Measurements from ENCODE around the gene EEF2K.

The EEF2K gene

GRCh38 chr16:22265351-22265750, 59.3 kb downstream of the EEF2K start:
- Mint-ChIP-seq H3K27me3 (no peaks in the 10 kb centered on the region), H3K4me3 (no peak overlapping the region), H3K4me1 (ENCODE audit: low read depth) (no peaks in the 10 kb centered on the region), H3K9me3 (no peaks in the 10 kb centered on the region), H3K27ac (no peak overlapping the region), H3K36me3 (ENCODE audit: low read depth) (peaks cover 100% of the 10 kb centered on the region)
- intact Hi-C loops (cut with micrococcal nuclease), result no loop called here

GRCh38 chr16:22266546-22266945, 60.5 kb downstream of the EEF2K start:
- Mint-ChIP-seq H3K36me3 (ENCODE audit: low read depth) (peaks cover 100% of the 10 kb centered on the region), H3K4me1 (ENCODE audit: low read depth) (no peaks in the 10 kb centered on the region), H3K27me3 (no peaks in the 10 kb centered on the region), H3K4me3 (no peak overlapping the region), H3K9me3 (no peaks in the 10 kb centered on the region), H3K27ac (no peak overlapping the region)
- intact Hi-C loops (cut with micrococcal nuclease), result no loop called here

GRCh38 chr16:22267764-22268163, 61.7 kb downstream of the EEF2K start:
- H3K27ac Mint-ChIP-seq, result no peak overlapping the region
- no peaks in the 10 kb centered on the region for H3K4me1 Mint-ChIP-seq (ENCODE audit: low read depth)
- peaks cover 100% of the 10 kb centered on the region for H3K36me3 Mint-ChIP-seq (ENCODE audit: low read depth)

GRCh38 chr16:22270525-22270924, 64.4 kb downstream of the EEF2K start:
- peaks cover 100% of the 10 kb centered on the region for H3K36me3 Mint-ChIP-seq (ENCODE audit: low read depth)
- no peaks in the 10 kb centered on the region for H3K9me3 Mint-ChIP-seq
- intact Hi-C loops (cut with micrococcal nuclease), result loop anchor here (10.0 kb wide), 1 partner anchor 296 kb away; no protein-coding TSS in a partner anchor
- no peaks in the 10 kb centered on the region for H3K27me3 Mint-ChIP-seq
- H3K27ac Mint-ChIP-seq, result no peak overlapping the region
- no peak overlapping the region for H3K4me3 Mint-ChIP-seq
- no peaks in the 10 kb centered on the region for H3K4me1 Mint-ChIP-seq (ENCODE audit: low read depth)

More at GRCh38 chr16:22267764-22268163, 61.7 kb downstream of the EEF2K start:
- Mint-ChIP-seq H3K4me3 (no peak overlapping the region), H3K27me3 (no peaks in the 10 kb centered on the region), H3K9me3 (no peaks in the 10 kb centered on the region)
- intact Hi-C loops (cut with micrococcal nuclease), result no loop called here

GRCh38 chr16:22272870-22273650, 67.0 kb downstream of the EEF2K start:
- H3K9me3 Mint-ChIP-seq, result no peaks in the 10 kb centered on the region
- H3K4me3 Mint-ChIP-seq, result no peak overlapping the region
- intact Hi-C loops (cut with micrococcal nuclease), result loop anchor here (10.0 kb wide), 1 partner anchor 298 kb away; no protein-coding TSS in a partner anchor
- peaks cover 97% of the 10 kb centered on the region for H3K36me3 Mint-ChIP-seq (ENCODE audit: low read depth)
- H3K4me1 Mint-ChIP-seq (ENCODE audit: low read depth), result no peaks in the 10 kb centered on the region
- H3K27ac Mint-ChIP-seq, result no peak overlapping the region
- H3K27me3 Mint-ChIP-seq, result no peaks in the 10 kb centered on the region

- no peak overlapping the region for H3K27ac Mint-ChIP-seq
- no peaks in the 10 kb centered on the region for H3K9me3 Mint-ChIP-seq
- H3K27me3 Mint-ChIP-seq, result no peaks in the 10 kb centered on the region
- no peaks in the 10 kb centered on the region for H3K4me1 Mint-ChIP-seq (ENCODE audit: low read depth)
- intact Hi-C loops (cut with micrococcal nuclease), result loop anchor here (10.0 kb wide), 1 partner anchor 300 kb away; no protein-coding TSS in a partner anchor
- H3K36me3 Mint-ChIP-seq (ENCODE audit: low read depth), result peaks cover 97% of the 10 kb centered on the region
- H3K4me3 Mint-ChIP-seq, result no peak overlapping the region
Observed at GRCh38 chr16:22274916-22275315, 68.8 kb downstream of the EEF2K start.

GRCh38 chr16:22278441-22279230, 72.6 kb downstream of the EEF2K start:
- H3K36me3 Mint-ChIP-seq (ENCODE audit: low read depth), result peaks cover 97% of the 10 kb centered on the region
- intact Hi-C loops (cut with micrococcal nuclease), result loop anchor here (10.0 kb wide), 1 partner anchor 304 kb away; no protein-coding TSS in a partner anchor
- no peaks in the 10 kb centered on the region for H3K9me3 Mint-ChIP-seq
- no peaks in the 10 kb centered on the region for H3K4me1 Mint-ChIP-seq (ENCODE audit: low read depth)
- no peak overlapping the region for H3K27ac Mint-ChIP-seq
- H3K4me3 Mint-ChIP-seq, result no peak overlapping the region
- H3K27me3 Mint-ChIP-seq, result no peaks in the 10 kb centered on the region

- no peaks in the 10 kb centered on the region for H3K9me3 Mint-ChIP-seq
- H3K27me3 Mint-ChIP-seq, result no peaks in the 10 kb centered on the region
- intact Hi-C loops (cut with micrococcal nuclease), result no loop called here
- peaks cover 99% of the 10 kb centered on the region for H3K36me3 Mint-ChIP-seq (ENCODE audit: low read depth)
- H3K4me1 Mint-ChIP-seq (ENCODE audit: low read depth), result no peaks in the 10 kb centered on the region
- H3K27ac Mint-ChIP-seq, result no peak overlapping the region
- no peak overlapping the region for H3K4me3 Mint-ChIP-seq
Observed at GRCh38 chr16:22282254-22282892, 76.3 kb downstream of the EEF2K start.

GRCh38 chr16:22284637-22285036, 78.6 kb downstream of the EEF2K start:
- H3K4me3 Mint-ChIP-seq, result no peak overlapping the region
- no peaks in the 10 kb centered on the region for H3K27me3 Mint-ChIP-seq
- intact Hi-C loops (cut with micrococcal nuclease), result no loop called here
- peaks cover 81% of the 10 kb centered on the region for H3K36me3 Mint-ChIP-seq (ENCODE audit: low read depth)
- no peaks in the 10 kb centered on the region for H3K9me3 Mint-ChIP-seq
- no peaks in the 10 kb centered on the region for H3K4me1 Mint-ChIP-seq (ENCODE audit: low read depth)
- H3K27ac Mint-ChIP-seq, result no peak overlapping the region

- Mint-ChIP-seq H3K27me3 (no peaks in the 10 kb centered on the region), H3K9me3 (no peaks in the 10 kb centered on the region), H3K36me3 (ENCODE audit: low read depth) (peaks cover 76% of the 10 kb centered on the region), H3K4me1 (ENCODE audit: low read depth) (no peaks in the 10 kb centered on the region), H3K4me3 (no peak overlapping the region), H3K27ac (no peak overlapping the region)
- intact Hi-C loops (cut with micrococcal nuclease), result no loop called here
Observed at GRCh38 chr16:22285080-22285479, 79.0 kb downstream of the EEF2K start.

- intact Hi-C loops (cut with micrococcal nuclease), result no loop called here
- H3K36me3 Mint-ChIP-seq (ENCODE audit: low read depth), result peaks cover 17% of the 10 kb centered on the region
- no peaks in the 10 kb centered on the region for H3K27me3 Mint-ChIP-seq
- H3K4me3 Mint-ChIP-seq, result no peak overlapping the region
- no peak overlapping the region for H3K27ac Mint-ChIP-seq
- no peaks in the 10 kb centered on the region for H3K9me3 Mint-ChIP-seq
- H3K4me1 Mint-ChIP-seq (ENCODE audit: low read depth), result peaks cover under 1% of the 10 kb centered on the region
Observed at GRCh38 chr16:22291020-22291419, 84.9 kb downstream of the EEF2K start.

- Mint-ChIP-seq H3K27me3 (no peaks in the 10 kb centered on the region), H3K9me3 (no peaks in the 10 kb centered on the region), H3K27ac (no peak overlapping the region), H3K36me3 (ENCODE audit: low read depth) (peaks cover 9% of the 10 kb centered on the region), H3K4me1 (ENCODE audit: low read depth) (peaks cover 8% of the 10 kb centered on the region), H3K4me3 (no peak overlapping the region)
- intact Hi-C loops (cut with micrococcal nuclease), result no loop called here
Observed at GRCh38 chr16:22291860-22292318, 85.8 kb downstream of the EEF2K start.

GRCh38 chr16:22292320-22292719, 86.2 kb downstream of the EEF2K start:
- intact Hi-C loops (cut with micrococcal nuclease), result no loop called here
- H3K27me3 Mint-ChIP-seq, result no peaks in the 10 kb centered on the region
- H3K4me1 Mint-ChIP-seq (ENCODE audit: low read depth), result peaks cover 8% of the 10 kb centered on the region

More at GRCh38 chr16:22292320-22292719, 86.2 kb downstream of the EEF2K start:
- no peak overlapping the region for H3K27ac Mint-ChIP-seq
- H3K4me3 Mint-ChIP-seq, result no peak overlapping the region
- H3K36me3 Mint-ChIP-seq (ENCODE audit: low read depth), result peaks cover 7% of the 10 kb centered on the region
- H3K9me3 Mint-ChIP-seq, result no peaks in the 10 kb centered on the region
